MM.1S (cell line): ENCODE measurements around the gene CYP8B1.

Source experiments
- DNase-seq: peaks from one replicate; pipeline ENCODE4 v3.0.0-alpha.2; 2015
- H2AFZ ChIP-seq: fragments of 300-600 bp; sonication (generic); 2 replicates; pipeline ENCODE4 v1.6.0; 2016; ENCODE audit warnings: antibody characterized with exemption, low read length
- H3F3A ChIP-seq: fragments of 300-600 bp; sonication (generic); 2 replicates; pipeline ENCODE4 v1.6.1; 2016; ENCODE audit warnings: mild to moderate bottlenecking, antibody characterized with exemption, low read length, moderate library complexity, mixed read lengths; ENCODE audit not compliant: insufficient read depth
- H3K27ac ChIP-seq: fragments of 300-600 bp; sonication (generic); 2 replicates; pipeline ENCODE4 v1.5.1; 2016; ENCODE audit warnings: mild to moderate bottlenecking, low read length
- H3K27me3 ChIP-seq: fragments of 300-600 bp; sonication (generic); replicated peaks from 2 replicates; pipeline ENCODE4 v1.6.0; 2016; ENCODE audit warnings: low read length; ENCODE audit not compliant: insufficient read depth
- H3K36me3 ChIP-seq: fragments of 300-600 bp; sonication (generic); replicated peaks from 2 replicates; pipeline ENCODE4 v1.6.1; 2016; ENCODE audit warnings: mild to moderate bottlenecking, low read length, mixed read lengths; ENCODE audit not compliant: insufficient read depth
- H3K4me1 ChIP-seq: fragments of 300-600 bp; sonication (generic); 2 replicates; pipeline ENCODE4 v1.6.1; 2016; ENCODE audit warnings: low read length, mixed read lengths
- H3K4me2 ChIP-seq: fragments of 300-600 bp; sonication (generic); 2 replicates; pipeline ENCODE4 v1.6.0; 2016; ENCODE audit warnings: low read depth, low read length
- H3K4me3 ChIP-seq: fragments of 300-600 bp; sonication (generic); 2 replicates; pipeline ENCODE4 v1.5.1; 2016; ENCODE audit warnings: low read length, mixed read lengths
- H3K79me2 ChIP-seq: fragments of 300-600 bp; sonication (generic); 2 replicates; pipeline ENCODE4 v1.6.1; 2016; ENCODE audit warnings: mixed run types, low read length, mixed read lengths
- H3K9ac ChIP-seq: fragments of 300-600 bp; sonication (generic); 2 replicates; pipeline ENCODE4 v1.6.1; 2016; ENCODE audit warnings: low read length, mixed read lengths
- H3K9me2 ChIP-seq: fragments of 300-600 bp; sonication (generic); replicated peaks from 2 replicates; pipeline ENCODE4 v1.6.1; 2016; ENCODE audit warnings: mild to moderate bottlenecking, low read length, mixed read lengths; ENCODE audit not compliant: insufficient read depth
- H3K9me3 ChIP-seq: fragments of 300-600 bp; sonication (generic); replicated peaks from 2 replicates; pipeline ENCODE4 v1.6.1; 2016; ENCODE audit warnings: mild to moderate bottlenecking, low read length, mixed read lengths; ENCODE audit not compliant: insufficient read depth
- H4K20me1 ChIP-seq: fragments of 300-600 bp; sonication (generic); 2 replicates; pipeline ENCODE4 v1.6.1; 2016; ENCODE audit warnings: mild to moderate bottlenecking, low read length, moderate library complexity, mixed read lengths; ENCODE audit not compliant: insufficient read depth
- EZH2 ChIP-seq: fragments of 300-600 bp; sonication (generic); optimal IDR thresholded peaks from 2 replicates; pipeline ENCODE3; 2017; ENCODE audit warnings: low read depth, mild to moderate bottlenecking, antibody characterized with exemption, low read length, mixed read lengths
- EZH2phosphoT487 ChIP-seq: fragments of 300-600 bp; sonication (generic); IDR thresholded peaks from 2 replicates; pipeline ENCODE4 v1.6.1; 2018; ENCODE audit warnings: antibody characterized with exemption, low read length
- TF ChIP-seq, protein P1 (sequence below): fragments of 300-600 bp; sonication (generic); IDR thresholded peaks from 2 replicates; pipeline ENCODE4 v1.5.1; 2016; ENCODE audit warnings: antibody characterized with exemption, low read length, mixed read lengths

Gene CYP8B1

DNA sequence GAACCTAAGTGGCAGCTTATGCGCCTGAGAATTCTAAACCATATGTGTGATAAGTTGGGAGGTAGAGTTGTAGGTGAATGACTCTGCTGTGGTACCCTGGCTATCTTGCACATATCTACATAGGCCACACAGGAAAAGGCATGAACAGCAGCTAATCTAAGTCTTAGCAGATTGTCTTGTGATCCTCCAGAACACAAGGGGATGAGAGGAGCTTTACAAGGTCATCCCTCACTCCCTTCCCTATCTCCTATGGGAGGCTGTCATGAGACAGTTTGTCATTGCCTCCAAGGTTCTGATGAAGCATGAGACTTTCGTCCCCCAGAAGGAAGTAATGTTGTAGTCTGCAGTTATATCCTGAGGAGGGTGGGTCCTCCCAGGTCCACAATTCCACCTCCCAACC, 26.6 kb upstream of the CYP8B1 start:
- Histone ChIP-seq H3K27me3 (no peaks in the 10 kb centered on the region), H3K36me3 (no peaks in the 10 kb centered on the region), H3K79me2 (no peaks in the 10 kb centered on the region), H3K9ac (no peak overlapping the region), H2AFZ (no peak overlapping the region), H3K4me1 (no peaks in the 10 kb centered on the region), H3K9me3 (no peaks in the 10 kb centered on the region), H3K9me2 (no peaks in the 10 kb centered on the region), H3K27ac (no peak overlapping the region), H3K4me3 (no peak overlapping the region), H3F3A (no peaks in the 10 kb centered on the region), H4K20me1 (no peaks in the 10 kb centered on the region), H3K4me2 (no peak overlapping the region)
- no peak for TF ChIP-seq EZH2
- TF ChIP-seq, protein P1, sequence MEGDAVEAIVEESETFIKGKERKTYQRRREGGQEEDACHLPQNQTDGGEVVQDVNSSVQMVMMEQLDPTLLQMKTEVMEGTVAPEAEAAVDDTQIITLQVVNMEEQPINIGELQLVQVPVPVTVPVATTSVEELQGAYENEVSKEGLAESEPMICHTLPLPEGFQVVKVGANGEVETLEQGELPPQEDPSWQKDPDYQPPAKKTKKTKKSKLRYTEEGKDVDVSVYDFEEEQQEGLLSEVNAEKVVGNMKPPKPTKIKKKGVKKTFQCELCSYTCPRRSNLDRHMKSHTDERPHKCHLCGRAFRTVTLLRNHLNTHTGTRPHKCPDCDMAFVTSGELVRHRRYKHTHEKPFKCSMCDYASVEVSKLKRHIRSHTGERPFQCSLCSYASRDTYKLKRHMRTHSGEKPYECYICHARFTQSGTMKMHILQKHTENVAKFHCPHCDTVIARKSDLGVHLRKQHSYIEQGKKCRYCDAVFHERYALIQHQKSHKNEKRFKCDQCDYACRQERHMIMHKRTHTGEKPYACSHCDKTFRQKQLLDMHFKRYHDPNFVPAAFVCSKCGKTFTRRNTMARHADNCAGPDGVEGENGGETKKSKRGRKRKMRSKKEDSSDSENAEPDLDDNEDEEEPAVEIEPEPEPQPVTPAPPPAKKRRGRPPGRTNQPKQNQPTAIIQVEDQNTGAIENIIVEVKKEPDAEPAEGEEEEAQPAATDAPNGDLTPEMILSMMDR, result no peak
- TF ChIP-seq EZH2phosphoT487, result no peak
- no peak for DNase-seq

DNA sequence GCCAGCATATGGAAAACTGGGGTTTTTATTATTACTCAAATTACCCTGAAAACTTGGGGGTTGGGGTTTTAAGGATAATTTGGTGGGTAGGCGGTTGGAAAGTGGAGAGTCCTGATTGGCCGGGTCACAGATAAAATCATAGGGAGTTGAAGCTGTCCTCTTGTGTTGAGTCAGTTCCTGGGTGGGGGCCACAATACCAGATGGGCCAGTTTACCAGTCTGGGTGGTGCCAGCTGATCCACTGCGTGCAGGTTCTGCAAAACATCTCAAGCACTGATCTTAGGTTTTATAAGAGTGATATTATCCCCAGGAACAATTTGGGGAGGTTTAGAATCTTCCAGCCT, 25.4 kb upstream of the CYP8B1 start:
- H3F3A ChIP-seq, result no peaks in the 10 kb centered on the region
- DNase-seq, result no peak
- no peak overlapping the region for H2AFZ ChIP-seq
- no peaks in the 10 kb centered on the region for H3K9me2 ChIP-seq
- no peak overlapping the region for H3K27ac ChIP-seq
- H3K9me3 ChIP-seq, result no peaks in the 10 kb centered on the region
- H3K4me3 ChIP-seq, result no peak overlapping the region
- no peak overlapping the region for H3K4me2 ChIP-seq
- H4K20me1 ChIP-seq, result no peaks in the 10 kb centered on the region
- no peaks in the 10 kb centered on the region for H3K79me2 ChIP-seq
- H3K9ac ChIP-seq, result no peak overlapping the region
- no peaks in the 10 kb centered on the region for H3K36me3 ChIP-seq
- no peaks in the 10 kb centered on the region for H3K27me3 ChIP-seq
- TF ChIP-seq EZH2phosphoT487, result no peak
- no peak for TF ChIP-seq EZH2
- TF ChIP-seq, protein P1, result no peak
- no peaks in the 10 kb centered on the region for H3K4me1 ChIP-seq

DNA sequence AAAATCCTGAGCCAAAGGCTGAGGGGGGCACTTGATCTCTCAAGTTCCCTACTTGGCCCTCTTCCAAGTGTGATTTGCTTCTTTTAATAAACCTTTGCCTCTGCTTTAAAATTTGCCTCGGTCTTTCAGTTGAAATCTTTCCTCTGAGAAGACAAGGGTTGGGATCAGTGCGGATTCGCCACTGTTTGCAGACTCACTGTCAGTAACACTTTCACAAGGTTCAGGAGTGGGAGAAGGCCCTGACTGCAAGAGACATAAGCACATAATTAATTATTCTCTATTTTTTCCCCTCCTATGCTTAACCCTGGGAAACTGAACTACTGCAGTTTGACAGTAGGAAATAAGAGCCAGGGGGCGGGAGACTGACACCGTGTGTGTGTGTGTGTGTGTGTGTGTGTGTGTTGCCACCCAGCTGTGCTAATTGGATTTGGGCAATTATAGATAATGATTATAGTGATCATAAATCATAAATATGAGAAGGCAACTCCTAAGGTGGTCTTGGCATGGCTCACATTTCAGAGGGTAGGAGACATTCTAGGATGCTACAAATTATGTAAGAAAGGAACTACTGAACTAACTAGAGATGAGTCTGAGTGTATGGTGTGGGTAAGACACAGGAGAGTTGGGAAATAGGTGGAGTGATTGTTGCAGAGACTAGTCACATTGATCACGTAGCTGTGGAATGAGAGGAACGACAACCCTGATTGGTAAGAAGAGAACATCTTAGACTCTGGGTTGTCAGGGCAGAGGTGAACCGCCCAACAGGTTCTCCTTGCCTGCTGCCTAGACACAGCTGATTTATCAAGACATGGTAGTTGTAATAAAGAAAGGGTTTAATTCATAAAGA, 24.8 kb upstream of the CYP8B1 start:
- no peak overlapping the region for H3K27ac ChIP-seq
- no peak for DNase-seq
- H3K4me1 ChIP-seq, result no peaks in the 10 kb centered on the region
- no peaks in the 10 kb centered on the region for H3K9me3 ChIP-seq
- no peaks in the 10 kb centered on the region for H3K79me2 ChIP-seq
- no peaks in the 10 kb centered on the region for H3F3A ChIP-seq
- H3K4me2 ChIP-seq, result no peak overlapping the region
- H3K9ac ChIP-seq, result no peak overlapping the region
- TF ChIP-seq, protein P1, result no peak
- no peak for TF ChIP-seq EZH2phosphoT487
- no peak for TF ChIP-seq EZH2
- no peaks in the 10 kb centered on the region for H3K27me3 ChIP-seq
- H3K36me3 ChIP-seq, result no peaks in the 10 kb centered on the region
- no peaks in the 10 kb centered on the region for H3K9me2 ChIP-seq
- no peak overlapping the region for H3K4me3 ChIP-seq
- H4K20me1 ChIP-seq, result no peaks in the 10 kb centered on the region
- H2AFZ ChIP-seq, result no peak overlapping the region
